ENCODE data around the gene CPSF4. TPM values are rescaled to one million over a fixed set of nuclear protein-coding genes. Genes with fewer than 3 reads are reported as not detected.

Gene CPSF4
- total RNA-seq, 6 donors from 2014 or later, result 23.0 to 49.2 (median 33.1) TPM

- 93 to 97% methylated on average over 5 of the region's 5 CpGs for WGBS, 2 donors
- Histone ChIP-seq H3K36me3 (peaks cover 7 to 63% (median 57%) of the 10 kb centered on the region in 4 donors), H3K27ac (no peak overlapping the region), H3K4me1 (peaks cover 19 to 42% (median 37%) of the 10 kb centered on the region in 4 donors), H3K27me3 (no peaks in the 10 kb centered on the region), H3K9me3 (no peaks in the 10 kb centered on the region), H3K4me3 (no peak overlapping the region)
- DNase-seq, result no peak
- TF ChIP-seq CTCF (IDR thresholded peaks at IDR 0.05), result no peak
- no peak for TF ChIP-seq POLR2A (IDR thresholded peaks at IDR 0.05)
- TF ChIP-seq POLR2AphosphoS5 (IDR thresholded peaks at IDR 0.05), result no peak
- TF ChIP-seq EP300 (IDR thresholded peaks at IDR 0.05), result no peak
- no peak for ATAC-seq (ENCODE audit: low FRiP score in 2 of 2)
Measured at GRCh38 chr7:99403764-99404163, 35.0 kb upstream of the CPSF4 start.

GRCh38 chr7:99404235-99404976 lies 34.3 kb upstream of the CPSF4 start:
- ATAC-seq (ENCODE audit: low FRiP score in 2 of 2), result no peak
- no peak overlapping the region for H3K4me3 ChIP-seq
- DNase-seq, result no peak
- 80 to 87% methylated on average over 12 to 18 of the region's 18 CpGs for WGBS, 2 donors
- H3K4me1 ChIP-seq, result peaks cover 19 to 38% (median 32%) of the 10 kb centered on the region in 4 donors
- no peak overlapping the region for H3K27ac ChIP-seq
- no peaks in the 10 kb centered on the region for H3K9me3 ChIP-seq
- peaks cover 7 to 57% (median 50%) of the 10 kb centered on the region in 4 donors for H3K36me3 ChIP-seq
- no peak for TF ChIP-seq POLR2AphosphoS5 (IDR thresholded peaks at IDR 0.05)
- TF ChIP-seq CTCF (IDR thresholded peaks at IDR 0.05), result no peak
- TF ChIP-seq EP300 (IDR thresholded peaks at IDR 0.05), result no peak
- no peak for TF ChIP-seq POLR2A (IDR thresholded peaks at IDR 0.05)
- no peaks in the 10 kb centered on the region for H3K27me3 ChIP-seq

DNA sequence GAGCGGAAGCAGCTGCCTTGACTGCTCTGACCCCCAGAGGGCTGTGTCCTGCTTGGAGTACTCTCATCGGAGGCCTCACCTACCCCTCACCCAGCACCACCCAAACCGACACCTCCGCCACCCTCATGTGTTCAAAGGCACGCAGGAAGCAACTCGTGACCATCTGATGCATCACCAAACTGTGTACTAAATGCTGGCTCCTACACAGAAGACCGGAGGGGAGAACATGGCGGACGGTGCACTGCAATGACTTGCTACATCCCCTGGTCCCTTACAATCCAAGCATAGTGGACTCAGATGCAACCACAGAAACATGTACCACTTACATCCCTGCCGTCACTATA lies 33.8 kb upstream of the CPSF4 start:
- no peaks in the 10 kb centered on the region for H3K27me3 ChIP-seq
- H3K36me3 ChIP-seq, result peaks cover 7 to 52% (median 45%) of the 10 kb centered on the region in 4 donors
- H3K4me1 ChIP-seq, result peaks cover 24 to 38% (median 35%) of the 10 kb centered on the region in 4 donors
- H3K27ac ChIP-seq, result no peak overlapping the region
- no peaks in the 10 kb centered on the region for H3K9me3 ChIP-seq
- no peak for TF ChIP-seq EP300 (IDR thresholded peaks at IDR 0.05)
- ATAC-seq (ENCODE audit: low FRiP score in 2 of 2) (no peak), DNase-seq (no peak)
- 91 to 92% methylated on average over 7 to 10 of the region's 10 CpGs for WGBS, 2 donors
- no peak overlapping the region for H3K4me3 ChIP-seq

DNA sequence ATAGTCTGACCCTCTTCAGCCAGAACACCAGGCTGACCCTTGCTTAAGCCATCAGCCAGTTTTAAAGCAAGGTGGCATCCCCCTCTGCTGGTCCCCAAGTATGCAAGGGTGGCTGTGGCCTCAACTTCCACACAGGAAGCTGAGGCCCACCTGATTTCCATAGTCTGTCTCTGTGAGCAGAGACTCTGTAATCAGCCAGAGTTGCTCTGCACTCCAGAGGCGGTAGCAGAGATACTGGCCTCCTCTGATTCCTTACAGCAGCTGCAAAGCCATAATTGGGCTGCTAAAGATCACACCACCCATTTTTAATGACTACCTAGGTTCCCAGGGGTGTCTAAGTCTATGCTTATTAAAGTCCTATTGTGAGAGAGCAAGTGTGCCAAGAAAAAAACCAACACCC lies 32.2 kb upstream of the CPSF4 start:
- Histone ChIP-seq H3K9me3 (no peaks in the 10 kb centered on the region), H3K4me3 (peak overlapping the region in 1 of 4 donors; percentile 84), H3K27ac (peak overlapping the region in 1 of 4 donors; percentile 99), H3K36me3 (peaks cover 4 to 49% (median 41%) of the 10 kb centered on the region in 4 donors), H3K4me1 (peaks cover 29 to 40% (median 36%) of the 10 kb centered on the region in 4 donors), H3K27me3 (no peaks in the 10 kb centered on the region)
- ATAC-seq (ENCODE audit: low FRiP score in 2 of 2) (no peak), DNase-seq (no peak)
- TF ChIP-seq EP300 (IDR thresholded peaks at IDR 0.05), result no peak
- TF ChIP-seq POLR2A (IDR thresholded peaks at IDR 0.05), result no peak
- no peak for TF ChIP-seq CTCF (IDR thresholded peaks at IDR 0.05)
- TF ChIP-seq POLR2AphosphoS5 (IDR thresholded peaks at IDR 0.05), result no peak
- 60 to 67% methylated on average over 1 of the region's 1 CpG for WGBS, 2 donors

DNA sequence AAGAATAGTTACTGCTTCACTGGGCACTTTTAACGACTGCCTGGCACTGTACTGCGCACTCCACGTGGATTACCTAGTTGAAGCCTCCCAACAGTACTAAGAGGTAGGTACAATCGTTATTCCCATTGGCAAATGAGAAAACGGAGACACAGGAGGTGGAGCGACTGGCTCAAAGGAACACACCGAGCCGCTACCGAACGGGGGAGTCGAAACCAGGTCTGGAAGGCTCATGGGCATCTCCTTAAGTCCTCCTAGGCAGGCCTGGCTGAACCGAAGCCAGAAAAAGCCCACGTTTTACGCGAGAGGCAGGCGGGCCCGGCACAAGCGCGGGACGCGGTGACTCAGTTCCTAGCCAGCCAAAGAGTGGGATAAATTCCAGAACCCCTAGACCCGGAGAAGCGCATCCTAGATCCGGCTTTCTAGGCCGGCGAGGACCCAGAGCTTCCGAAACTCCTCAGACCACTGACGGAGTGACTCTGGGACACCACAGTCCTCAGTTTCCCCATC lies 30.8 kb upstream of the CPSF4 start:
- peaks cover 29 to 40% (median 36%) of the 10 kb centered on the region in 4 donors for H3K4me1 ChIP-seq
- H3K4me3 ChIP-seq, result peak overlapping the region; percentile 84 to 98 (median 92)
- H3K27ac ChIP-seq, result peak overlapping the region; percentile 98 to 99 (median 99)
- no peaks in the 10 kb centered on the region for H3K9me3 ChIP-seq
- ATAC-seq (ENCODE audit: low FRiP score in 2 of 2) (peak; percentile 52 to 81), DNase-seq (peak; percentile 32 to 86)
- no peaks in the 10 kb centered on the region for H3K27me3 ChIP-seq
- peaks cover 13 to 49% (median 43%) of the 10 kb centered on the region in 4 donors for H3K36me3 ChIP-seq
- TF ChIP-seq CTCF (IDR thresholded peaks at IDR 0.05) (no peak), POLR2AphosphoS5 (IDR thresholded peaks at IDR 0.05) (no peak), POLR2A (IDR thresholded peaks at IDR 0.05) (no peak), EP300 (IDR thresholded peaks at IDR 0.05) (no peak)
- WGBS, 2 donors, result 0% methylated on average over 3 to 25 of the region's 28 CpGs
